Karpas-422 (cell line): ENCODE results near the gene PCDHGB7. TPM values are rescaled to one million over a fixed set of nuclear protein-coding genes. Genes with fewer than 3 reads are reported as not detected.

ENCODE experiments used
- total RNA-seq: library from RNA; depleted of rRNA; stranded (reverse); fragments of >200 nt; shearing (Covaris generic); gene quantifications from 2 replicates; pipeline ENCODE4 v1.2.3, GENCODE V29; 2014; ENCODE audit warnings: low replicate concordance; rRNA removed

PCDHGB7 gene
- total RNA-seq, 1 experiment from 2014 or later, result 6.3 TPM

Other genes starting within 250 kb of the PCDHGB7 start
- not detected in 2 replicates for gene PCDHB7, start 245.0 kb upstream of the PCDHGB7 start, total RNA-seq
- not detected in 2 replicates for gene PCDHB8, start 239.9 kb upstream of the PCDHGB7 start, total RNA-seq
- gene PCDHB16, start 235.3 kb upstream of the PCDHGB7 start, total RNA-seq, result 0.04 and 0.54 TPM in 2 replicates
- gene PCDHB9, start 230.5 kb upstream of the PCDHGB7 start, total RNA-seq, result 0.11 and 0.29 TPM in 2 replicates
- 0.11 TPM in 1 of 2 replicates, not detected in the other for gene PCDHB10, start 225.3 kb upstream of the PCDHGB7 start, total RNA-seq
- gene PCDHB11, start 218.1 kb upstream of the PCDHGB7 start, total RNA-seq, result not detected in 2 replicates
- not detected in 2 replicates for gene PCDHB12, start 209.0 kb upstream of the PCDHGB7 start, total RNA-seq
- 0.19 and 0.69 TPM in 2 replicates for gene PCDHB13, start 203.8 kb upstream of the PCDHGB7 start, total RNA-seq
- gene PCDHB14, start 194.3 kb upstream of the PCDHGB7 start, total RNA-seq, result 0.48 and 0.90 TPM in 2 replicates
- 0.25 TPM in 1 of 2 replicates, not detected in the other for gene PCDHB15, start 172.3 kb upstream of the PCDHGB7 start, total RNA-seq
- gene SLC25A2, start 113.6 kb upstream of the PCDHGB7 start, total RNA-seq, result 0.65 and 0.82 TPM in 2 replicates
- 70.0 and 85.9 TPM in 2 replicates for gene TAF7, start 96.9 kb upstream of the PCDHGB7 start, total RNA-seq
- 0.48 and 1.2 TPM in 2 replicates for gene PCDHGA1, start 87.2 kb upstream of the PCDHGB7 start, total RNA-seq
- gene PCDHGA2, start 78.9 kb upstream of the PCDHGB7 start, total RNA-seq, result 0.04 TPM in 1 of 2 replicates, not detected in the other
- gene PCDHGA3, start 73.8 kb upstream of the PCDHGB7 start, total RNA-seq, result not detected in 2 replicates
- 14.0 and 15.3 TPM in 2 replicates for gene PCDHGB1, start 67.6 kb upstream of the PCDHGB7 start, total RNA-seq
- 11.1 and 13.5 TPM in 2 replicates for gene PCDHGA4, start 62.7 kb upstream of the PCDHGB7 start, total RNA-seq
- 9.8 and 11.5 TPM in 2 replicates for gene PCDHGB2, start 57.7 kb upstream of the PCDHGB7 start, total RNA-seq
- 8.8 and 9.7 TPM in 2 replicates for gene PCDHGA5, start 53.5 kb upstream of the PCDHGB7 start, total RNA-seq
- 19.5 and 22.7 TPM in 2 replicates for gene PCDHGB3, start 47.4 kb upstream of the PCDHGB7 start, total RNA-seq
- 10.9 and 14.5 TPM in 2 replicates for gene PCDHGA6, start 43.8 kb upstream of the PCDHGB7 start, total RNA-seq
- gene PCDHGA7, start 34.9 kb upstream of the PCDHGB7 start, total RNA-seq, result 8.4 and 11.5 TPM in 2 replicates
- gene PCDHGB4, start 30.0 kb upstream of the PCDHGB7 start, total RNA-seq, result 6.3 and 10.0 TPM in 2 replicates
- gene PCDHGA8, start 25.0 kb upstream of the PCDHGB7 start, total RNA-seq, result 8.8 and 9.6 TPM in 2 replicates
- gene PCDHGB5, start 19.7 kb upstream of the PCDHGB7 start, total RNA-seq, result 17.0 and 26.4 TPM in 2 replicates
- gene PCDHGA9, start 14.9 kb upstream of the PCDHGB7 start, total RNA-seq, result 13.0 and 15.7 TPM in 2 replicates
- gene PCDHGB6, start 9.7 kb upstream of the PCDHGB7 start, total RNA-seq, result 5.5 and 8.8 TPM in 2 replicates
- 8.5 and 11.2 TPM in 2 replicates for gene PCDHGA10, start 4.7 kb upstream of the PCDHGB7 start, total RNA-seq
- 9.3 and 10.4 TPM in 2 replicates for gene PCDHGA11, start 3.4 kb downstream of the PCDHGB7 start, total RNA-seq
- gene PCDHGA12, start 12.8 kb downstream of the PCDHGB7 start, total RNA-seq, result 6.6 and 7.8 TPM in 2 replicates
- gene PCDHGC3, start 58.3 kb downstream of the PCDHGB7 start, total RNA-seq, result 61.3 and 75.2 TPM in 2 replicates
- gene PCDHGC4, start 67.4 kb downstream of the PCDHGB7 start, total RNA-seq, result 7.0 and 11.8 TPM in 2 replicates
- 5.1 and 5.8 TPM in 2 replicates for gene PCDHGC5, start 71.4 kb downstream of the PCDHGB7 start, total RNA-seq
- 147 and 181 TPM in 2 replicates for gene DIAPH1, start 201.3 kb downstream of the PCDHGB7 start, total RNA-seq
- 96.0 and 128 TPM in 2 replicates for gene HDAC3, start 219.2 kb downstream of the PCDHGB7 start, total RNA-seq
- gene RELL2, start 219.3 kb downstream of the PCDHGB7 start, total RNA-seq, result 20.4 and 48.3 TPM in 2 replicates
- gene FCHSD1, start 233.7 kb downstream of the PCDHGB7 start, total RNA-seq, result 14.6 and 19.3 TPM in 2 replicates